Stimulated activated CD8-positive, alpha-beta memory T cell treated with anti-CD3 and anti-CD28 coated beads, Interleukin-7, amount 100 ng/mL, for 24 hours (primary cell): ENCODE data around the gene ZFAND2A.
"Not testable (repeated sequence)": the region's sequence is repeated elsewhere in the genome, so short reads cannot be mapped to it uniquely, and the experiment has no call there.

Experiments
- DNase-seq: peaks from one replicate; pipeline ENCODE4 v3.0.0-alpha.2; 2020; ENCODE audit warnings: low read depth

Gene ZFAND2A

GRCh38 chr7:1124164-1124563 is 35.8 kb downstream of the ZFAND2A start:
- DNase-seq: no peak

DNA sequence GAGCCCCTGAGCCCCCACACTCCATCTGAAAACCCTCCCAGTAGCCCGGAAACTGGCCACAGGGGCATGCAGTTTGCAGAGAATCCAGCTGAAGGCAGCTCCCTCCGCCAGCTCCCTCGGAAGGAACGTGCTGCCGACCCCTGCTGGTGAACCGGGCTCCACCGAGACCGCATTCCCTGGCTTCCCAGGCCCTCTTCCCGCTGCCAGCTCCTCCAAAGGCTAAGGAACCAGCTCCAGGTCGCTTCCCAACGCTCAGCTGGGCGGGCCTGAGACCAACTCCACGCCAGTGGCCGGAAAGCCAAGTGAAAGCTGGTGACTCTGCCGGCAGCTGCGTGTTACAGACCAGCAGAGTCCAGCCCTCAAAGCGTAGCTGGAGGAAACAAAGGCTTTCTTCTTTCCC is 36.3 kb downstream of the ZFAND2A start:
- DNase-seq: no peak

- DNase-seq: no peak
Observed at GRCh38 chr7:1122832-1123501, 37.0 kb downstream of the ZFAND2A start.

DNA sequence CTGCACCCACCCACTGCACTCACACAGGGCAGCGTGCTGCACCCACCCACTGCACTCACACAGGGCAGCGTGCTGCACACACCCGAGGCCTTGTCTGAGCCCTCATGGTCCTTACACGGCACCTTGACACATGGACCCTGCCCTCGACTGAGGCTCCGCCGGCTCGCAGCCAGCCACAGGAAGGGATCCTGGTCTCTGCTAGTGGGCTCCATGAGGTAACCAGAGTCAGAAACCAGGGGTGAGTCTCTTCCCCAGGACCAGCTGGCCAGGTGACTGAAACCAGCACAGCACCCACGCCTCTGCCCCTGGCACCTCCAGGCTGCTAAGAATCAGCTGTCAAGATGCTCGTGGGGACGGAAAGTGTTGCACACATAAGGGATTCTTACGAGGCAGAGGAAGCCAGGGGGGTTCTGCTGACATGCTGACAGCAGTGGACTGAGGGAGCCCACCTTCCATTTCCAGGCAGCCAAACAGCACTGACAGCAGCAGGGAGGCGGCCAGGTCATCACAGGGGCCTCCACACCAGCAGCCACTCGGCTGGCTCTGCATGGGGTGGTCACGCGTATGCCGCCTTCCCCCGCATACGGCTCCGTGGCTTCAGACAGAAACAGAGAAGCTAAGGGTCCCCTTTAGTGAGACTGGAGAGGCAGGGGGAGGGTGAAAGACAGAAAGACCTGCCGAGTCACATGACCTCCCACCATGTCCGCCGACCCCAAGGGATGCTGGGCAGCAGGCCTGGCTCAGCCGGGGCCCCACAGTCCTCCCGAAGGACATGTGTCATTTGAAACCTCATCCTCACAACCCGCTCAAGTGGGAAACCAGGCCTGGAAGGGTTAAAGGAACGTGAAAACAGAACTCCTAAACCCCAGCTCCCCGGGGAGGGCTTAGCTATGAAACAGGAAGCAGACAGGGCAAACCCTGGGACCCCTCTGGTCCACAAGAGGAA is 37.8 kb downstream of the ZFAND2A start:
- no peak for DNase-seq

GRCh38 chr7:1121476-1121875 is 38.5 kb downstream of the ZFAND2A start:
- DNase-seq: no peak

GRCh38 chr7:1120791-1121190 is 39.2 kb downstream of the ZFAND2A start:
- DNase-seq: no peak

- DNase-seq: no peak
Observed at GRCh38 chr7:1119201-1119600, 40.8 kb downstream of the ZFAND2A start.

DNA sequence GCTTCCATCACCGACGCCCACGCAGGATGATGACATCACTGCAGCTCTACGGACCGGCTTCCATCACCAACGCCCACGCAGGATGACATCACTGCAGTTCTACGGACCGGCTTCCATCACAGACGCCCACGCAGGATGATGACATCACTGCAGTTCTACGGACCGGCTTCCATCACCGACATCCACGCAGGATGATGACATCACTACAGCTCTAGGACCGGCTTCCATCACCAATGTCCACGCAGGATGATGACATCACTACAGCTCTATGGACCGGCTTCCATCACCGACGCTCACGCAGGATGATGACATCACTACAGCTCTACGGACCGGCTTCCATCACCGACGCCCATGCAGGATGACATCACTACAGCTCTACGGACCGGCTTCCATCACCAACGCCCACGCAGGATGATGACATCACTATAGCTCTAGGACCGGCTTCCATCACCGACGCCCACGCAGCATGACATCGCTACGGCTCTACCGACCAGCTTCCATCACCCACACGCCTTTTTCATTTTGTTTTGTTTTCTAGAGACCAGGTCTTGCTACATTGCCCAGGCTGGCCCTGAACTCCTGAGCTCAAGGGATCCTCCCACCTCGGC is 42.6 kb downstream of the ZFAND2A start:
- DNase-seq: no peak

DNA sequence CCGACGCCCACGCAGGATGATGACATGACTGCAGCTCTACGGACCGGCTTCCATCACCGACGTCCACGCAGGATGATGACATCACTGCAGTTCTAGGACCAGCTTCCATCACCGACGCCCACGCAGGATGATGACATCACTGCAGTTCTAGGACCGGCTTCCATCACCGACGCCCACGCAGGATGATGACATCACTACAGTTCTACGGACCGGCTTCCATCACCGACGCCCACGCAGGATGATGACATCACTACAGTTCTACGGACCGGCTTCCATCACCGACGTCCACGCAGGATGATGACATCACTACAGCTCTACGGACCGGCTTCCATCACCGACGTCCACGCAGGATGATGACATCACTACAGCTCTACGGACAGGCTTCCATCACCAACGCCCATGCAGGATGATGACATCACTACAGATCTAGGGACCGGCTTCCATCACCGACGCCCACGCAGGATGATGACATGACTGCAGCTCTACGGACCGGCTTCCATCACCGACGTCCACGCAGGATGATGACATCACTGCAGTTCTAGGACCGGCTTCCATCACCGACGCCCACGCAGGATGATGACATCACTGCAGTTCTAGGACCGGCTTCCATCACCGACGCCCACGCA is 43.5 kb downstream of the ZFAND2A start:
- not testable (repeated sequence) for DNase-seq

GRCh38 chr7:1115171-1116045 is 44.6 kb downstream of the ZFAND2A start:
- not testable (repeated sequence) for DNase-seq

DNA sequence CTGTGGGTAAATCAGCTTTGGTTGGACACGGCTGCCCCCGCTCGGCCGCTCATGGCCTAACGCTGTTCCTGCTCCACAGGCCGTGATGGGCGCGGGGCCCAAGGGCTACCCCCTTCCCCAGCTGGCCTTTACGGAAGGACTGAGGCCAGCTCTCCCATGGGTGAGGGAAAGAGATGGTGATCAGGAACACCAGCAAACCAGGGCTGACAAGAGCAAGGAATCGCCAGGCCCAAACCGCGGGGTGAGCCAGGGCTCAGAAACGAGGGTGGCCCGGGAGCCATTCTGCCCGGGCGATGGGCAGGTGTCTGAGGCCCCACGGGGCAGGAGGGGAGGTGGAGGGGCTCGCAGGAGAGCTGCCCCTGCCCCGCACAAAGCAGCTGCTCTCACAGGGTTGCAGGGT is 45.5 kb downstream of the ZFAND2A start:
- DNase-seq: no peak

- no peak for DNase-seq
Observed at GRCh38 chr7:1114088-1114487, 45.9 kb downstream of the ZFAND2A start.

DNA sequence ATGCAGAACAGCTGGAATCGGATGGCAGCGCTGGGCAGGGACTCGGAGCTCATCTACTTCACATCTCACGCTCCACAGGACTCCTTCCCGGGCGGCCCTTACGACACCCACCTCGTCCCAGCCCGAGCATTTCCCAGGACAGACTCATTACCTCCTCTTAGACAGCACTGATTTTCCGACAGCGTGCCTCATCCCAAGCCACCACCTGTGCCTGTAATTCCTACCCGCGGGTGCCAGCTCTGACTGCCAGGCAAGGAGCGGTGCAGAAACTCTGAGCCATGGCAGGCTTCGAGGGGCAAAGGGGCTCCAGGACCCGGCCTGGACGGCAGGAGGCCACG is 46.5 kb downstream of the ZFAND2A start:
- DNase-seq: no peak

DNA sequence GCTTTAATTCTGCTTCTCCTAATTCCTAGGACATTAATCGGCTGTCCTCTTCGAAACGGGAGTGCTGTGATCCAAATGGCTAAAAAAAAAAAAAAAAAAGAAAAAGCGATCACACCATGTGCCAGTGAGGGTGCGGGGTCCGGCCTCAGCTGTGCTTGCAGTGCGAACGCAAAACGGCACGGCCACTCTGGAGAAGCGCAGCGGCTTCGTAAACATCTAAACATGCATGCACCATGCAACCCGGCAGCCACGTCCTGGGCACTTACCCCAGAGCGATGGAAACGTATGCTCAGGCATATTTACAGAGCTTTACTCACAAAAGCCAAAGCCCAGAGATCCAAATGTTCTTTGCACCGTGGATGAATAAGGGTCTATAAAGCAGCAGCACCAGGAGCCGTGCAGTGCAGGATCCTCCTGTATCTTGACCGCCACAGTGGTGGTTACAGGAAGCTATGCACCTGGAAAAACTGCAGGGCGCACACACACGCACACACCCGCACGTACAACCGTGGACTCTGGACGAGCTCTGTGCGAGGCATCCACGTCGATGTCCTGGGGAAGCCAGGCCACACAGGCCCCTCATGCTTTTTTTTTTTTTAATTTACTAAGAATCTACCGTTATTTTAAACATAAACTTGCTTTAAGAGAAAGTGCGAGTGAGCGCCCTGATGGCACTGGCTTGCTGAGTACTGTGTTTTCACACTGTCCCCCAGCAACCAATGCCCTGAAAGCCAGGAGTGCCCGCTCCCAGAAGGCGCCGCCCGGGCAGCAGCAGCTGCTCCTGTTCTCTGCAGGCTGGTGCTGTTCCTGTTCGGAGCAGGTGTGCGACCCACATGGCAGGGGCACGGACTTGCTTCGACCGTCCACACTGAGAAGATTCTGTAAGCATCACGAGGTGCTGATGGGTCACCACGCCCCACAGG is 47.1 kb downstream of the ZFAND2A start:
- no peak for DNase-seq

DNA sequence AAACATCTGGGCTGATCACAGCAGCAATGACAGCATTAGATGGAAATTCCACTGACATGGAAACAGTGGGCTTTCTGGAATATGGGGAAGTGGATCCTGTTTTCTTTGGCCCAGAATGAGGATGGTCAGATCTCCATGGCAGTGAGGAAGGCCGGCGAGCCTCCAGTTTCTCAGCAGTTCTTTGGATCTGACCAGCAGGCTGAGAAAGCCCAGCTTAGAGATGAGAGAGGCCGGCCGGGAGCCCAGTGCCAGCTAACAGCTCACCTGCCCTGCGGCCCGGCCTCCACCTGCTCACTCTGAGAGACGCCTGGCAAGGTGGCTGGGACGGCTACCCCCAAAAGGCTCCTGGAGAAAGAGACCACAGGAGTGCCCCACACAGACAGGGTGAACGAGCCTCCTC is 47.9 kb downstream of the ZFAND2A start:
- DNase-seq: no peak

- no peak for DNase-seq
Observed at GRCh38 chr7:1111156-1111555, 48.8 kb downstream of the ZFAND2A start.

DNA sequence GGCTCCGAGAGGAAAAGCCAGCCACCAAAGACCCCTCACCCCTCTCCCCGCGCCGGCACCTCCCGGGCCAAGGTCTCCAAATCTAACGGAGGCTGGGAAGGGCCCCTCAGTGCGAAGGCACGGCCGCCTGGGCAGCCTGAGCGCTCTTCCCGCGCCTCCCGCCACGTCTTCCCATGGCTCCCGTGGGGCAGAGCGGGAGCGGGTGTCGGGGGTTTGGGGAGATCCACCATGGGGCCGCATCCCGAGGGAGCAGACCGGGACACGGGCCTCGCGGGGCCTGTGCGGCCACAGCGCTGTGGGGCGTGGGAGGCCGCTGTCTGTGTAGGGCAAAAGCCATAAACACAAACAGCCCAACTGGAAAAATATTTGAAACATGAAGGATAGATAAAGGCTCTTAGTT is 49.6 kb downstream of the ZFAND2A start:
- DNase-seq: no peak

DNA sequence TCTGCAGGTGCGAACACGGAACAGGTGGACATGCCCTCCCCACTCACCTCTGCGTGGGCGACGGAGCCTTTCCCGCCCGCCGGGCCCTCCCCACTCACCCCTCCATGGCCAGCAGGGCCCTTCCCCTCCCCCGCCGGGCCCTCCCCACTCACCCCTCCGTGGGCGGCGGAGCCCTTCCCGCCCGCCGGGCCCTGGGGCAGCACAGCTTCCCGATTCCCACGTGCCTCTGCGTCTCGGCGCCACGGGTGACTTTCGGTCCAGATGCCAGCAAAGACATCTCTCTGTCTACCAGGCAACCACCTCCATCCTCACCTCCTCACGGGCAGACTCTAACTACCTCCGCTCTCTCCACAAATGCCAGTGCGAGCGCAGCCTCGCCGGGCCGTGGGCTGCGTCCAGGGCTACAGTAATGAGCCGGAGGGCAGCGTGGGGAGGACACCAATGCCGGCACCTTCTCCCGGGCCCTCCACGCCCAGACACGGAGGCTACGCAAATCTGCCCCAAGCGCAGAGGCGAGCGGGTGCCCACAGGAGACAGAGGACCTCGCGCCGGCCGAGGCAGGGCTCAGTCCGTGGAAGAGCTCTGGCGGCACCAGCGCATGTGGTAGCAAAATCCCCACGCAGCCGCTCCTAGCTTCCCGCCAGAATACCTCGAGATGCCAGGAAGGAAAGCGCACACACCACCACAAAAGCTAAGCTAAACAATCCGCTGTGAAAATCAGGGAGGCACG is 50.2 kb downstream of the ZFAND2A start:
- DNase-seq: no peak

- no peak for DNase-seq
Observed at GRCh38 chr7:1108264-1108920, 51.6 kb downstream of the ZFAND2A start.
